ENCODE results near the gene THAP3.

Gene THAP3, protein sequence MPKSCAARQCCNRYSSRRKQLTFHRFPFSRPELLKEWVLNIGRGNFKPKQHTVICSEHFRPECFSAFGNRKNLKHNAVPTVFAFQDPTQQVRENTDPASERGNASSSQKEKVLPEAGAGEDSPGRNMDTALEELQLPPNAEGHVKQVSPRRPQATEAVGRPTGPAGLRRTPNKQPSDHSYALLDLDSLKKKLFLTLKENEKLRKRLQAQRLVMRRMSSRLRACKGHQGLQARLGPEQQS

DNA sequence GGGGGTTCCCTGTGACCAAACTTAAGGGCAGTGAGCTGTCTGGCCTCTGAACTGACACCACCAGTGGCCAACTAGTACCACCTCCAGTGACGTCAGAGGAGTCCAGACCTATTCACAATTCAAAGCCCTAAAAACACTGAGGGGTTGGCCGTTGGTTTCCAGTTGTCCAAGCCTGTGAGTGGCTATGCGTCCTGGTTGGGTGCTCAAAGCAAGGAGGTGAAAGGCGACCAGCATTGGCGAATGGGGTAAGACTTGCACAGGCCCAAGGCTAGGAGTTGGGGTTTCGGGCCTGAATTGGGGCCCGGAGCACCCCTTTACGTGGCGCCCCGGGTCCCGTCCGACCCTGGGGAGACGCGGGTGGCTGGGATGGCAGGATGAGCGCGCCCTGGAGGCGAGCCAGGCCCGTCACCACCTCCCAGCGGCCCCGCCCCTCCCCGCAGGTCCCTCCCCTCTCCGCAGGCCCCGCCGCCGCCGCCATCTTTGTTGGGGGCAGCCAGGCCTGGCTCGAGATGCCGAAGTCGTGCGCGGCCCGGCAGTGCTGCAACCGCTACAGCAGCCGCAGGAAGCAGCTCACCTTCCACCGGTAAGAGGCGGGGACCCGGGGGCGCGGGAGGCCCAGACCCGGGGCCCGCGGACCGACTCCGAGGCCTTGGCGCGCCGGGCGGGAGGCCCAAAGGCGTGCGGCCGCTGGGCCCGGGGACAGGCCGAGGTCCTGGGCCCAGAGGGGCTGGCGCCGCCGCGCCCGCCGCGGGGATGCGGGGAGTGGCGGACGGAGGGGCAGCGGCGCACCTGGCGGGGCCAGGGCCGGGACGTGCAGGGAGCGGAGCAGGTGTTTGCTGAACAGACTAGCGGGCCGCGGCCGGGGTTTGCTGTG, at the start of gene THAP3:
Gene THAP3, plus strand, starts transcription at position 159 of the 874 bp plus-strand sequence. Its CDS starts 351 bp downstream, at position 510.
- peaks cover 37% of the 10 kb centered on the region for H3K4me1 ChIP-seq (ENCODE audit: control insufficient read depth, insufficient read depth, low read length)
- H3K36me3 ChIP-seq (ENCODE audit: control insufficient read depth, insufficient read depth, low read length, severe bottlenecking), result peaks cover 63% of the 10 kb centered on the region
- peak; percentile 94 for DNase-seq (ENCODE audit: low read depth)
- no peaks in the 10 kb centered on the region for H3K27me3 ChIP-seq (replicated peaks; ENCODE audit: control insufficient read depth, insufficient read depth, low read length)
- peak within 1 kb of the TSS; percentile 91 for H3K4me3 ChIP-seq (ENCODE audit: low read length)
- H3K9me3 ChIP-seq (ENCODE audit: control insufficient read depth, low read length), result no peaks in the 10 kb centered on the region
- H3K9ac ChIP-seq (ENCODE audit: low read length), result peak within 1 kb of the TSS; percentile 93

DNA sequence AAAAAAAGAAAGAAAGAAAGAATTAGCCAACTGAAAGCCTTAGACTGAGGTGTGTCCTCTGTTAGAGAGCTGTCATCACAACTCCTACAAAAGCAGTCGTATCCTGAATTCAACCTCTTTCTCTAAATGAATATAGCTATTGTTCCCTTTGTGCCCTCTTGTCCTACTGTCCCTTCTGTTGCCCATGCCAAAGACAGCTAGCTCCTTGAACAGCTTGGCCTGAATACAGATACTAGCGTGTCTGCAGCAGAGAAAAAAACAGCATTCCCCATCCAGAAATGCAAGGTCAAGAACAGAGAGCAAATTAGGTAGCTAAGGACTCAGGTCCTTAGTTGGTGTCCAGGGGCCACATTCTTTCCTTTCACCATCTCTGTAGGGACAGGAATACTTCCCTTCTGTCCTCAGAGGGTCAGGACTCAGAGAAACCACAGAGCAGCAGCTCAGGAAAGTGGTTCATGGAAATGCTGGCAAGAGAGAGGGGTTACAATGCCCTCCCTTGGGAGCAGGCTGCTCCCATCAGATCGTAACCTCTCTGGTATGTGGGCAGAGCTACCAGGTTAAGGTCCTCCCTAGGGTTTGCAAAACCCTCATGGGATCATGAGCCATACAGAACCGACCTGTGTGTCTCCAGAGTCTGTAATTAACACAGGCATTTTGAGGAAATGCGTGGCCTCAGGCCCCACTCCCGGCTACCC, 46.7 kb upstream of the THAP3 start:
- no peak for DNase-seq (ENCODE audit: low read depth)
- H3K4me1 ChIP-seq (ENCODE audit: control insufficient read depth, insufficient read depth, low read length), result peaks cover 14% of the 10 kb centered on the region
- H3K36me3 ChIP-seq (ENCODE audit: control insufficient read depth, insufficient read depth, low read length, severe bottlenecking), result no peaks in the 10 kb centered on the region
- H3K4me3 ChIP-seq (ENCODE audit: low read length), result no peak overlapping the region
- no peaks in the 10 kb centered on the region for H3K27me3 ChIP-seq (replicated peaks; ENCODE audit: control insufficient read depth, insufficient read depth, low read length)
- no peaks in the 10 kb centered on the region for H3K9me3 ChIP-seq (ENCODE audit: control insufficient read depth, low read length)
- no peak overlapping the region for H3K9ac ChIP-seq (ENCODE audit: low read length)

DNA sequence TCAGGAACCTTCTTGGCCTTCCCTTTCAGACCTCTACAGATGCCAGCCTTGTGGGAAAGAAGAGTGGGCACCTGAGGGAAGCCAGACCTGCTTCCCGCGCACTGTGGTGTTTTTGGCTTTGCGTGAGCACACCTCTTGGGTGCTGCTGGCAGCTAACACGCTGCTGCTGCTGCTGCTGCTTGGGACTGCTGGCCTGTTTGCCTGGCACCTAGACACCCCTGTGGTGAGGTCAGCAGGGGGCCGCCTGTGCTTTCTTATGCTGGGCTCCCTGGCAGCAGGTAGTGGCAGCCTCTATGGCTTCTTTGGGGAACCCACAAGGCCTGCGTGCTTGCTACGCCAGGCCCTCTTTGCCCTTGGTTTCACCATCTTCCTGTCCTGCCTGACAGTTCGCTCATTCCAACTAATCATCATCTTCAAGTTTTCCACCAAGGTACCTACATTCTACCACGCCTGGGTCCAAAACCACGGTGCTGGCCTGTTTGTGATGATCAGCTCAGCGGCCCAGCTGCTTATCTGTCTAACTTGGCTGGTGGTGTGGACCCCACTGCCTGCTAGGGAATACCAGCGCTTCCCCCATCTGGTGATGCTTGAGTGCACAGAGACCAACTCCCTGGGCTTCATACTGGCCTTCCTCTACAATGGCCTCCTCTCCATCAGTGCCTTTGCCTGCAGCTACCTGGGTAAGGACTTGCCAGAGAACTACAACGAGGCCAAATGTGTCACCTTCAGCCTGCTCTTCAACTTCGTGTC, 45.9 kb upstream of the THAP3 start:
- Histone ChIP-seq H3K4me3 (ENCODE audit: low read length) (peak overlapping the region; percentile 92), H3K27me3 (replicated peaks; ENCODE audit: control insufficient read depth, insufficient read depth, low read length) (no peaks in the 10 kb centered on the region), H3K9me3 (ENCODE audit: control insufficient read depth, low read length) (no peaks in the 10 kb centered on the region), H3K4me1 (ENCODE audit: control insufficient read depth, insufficient read depth, low read length) (peaks cover 14% of the 10 kb centered on the region), H3K36me3 (ENCODE audit: control insufficient read depth, insufficient read depth, low read length, severe bottlenecking) (no peaks in the 10 kb centered on the region), H3K9ac (ENCODE audit: low read length) (peak overlapping the region; percentile 90)
- DNase-seq (ENCODE audit: low read depth), result no peak

DNA sequence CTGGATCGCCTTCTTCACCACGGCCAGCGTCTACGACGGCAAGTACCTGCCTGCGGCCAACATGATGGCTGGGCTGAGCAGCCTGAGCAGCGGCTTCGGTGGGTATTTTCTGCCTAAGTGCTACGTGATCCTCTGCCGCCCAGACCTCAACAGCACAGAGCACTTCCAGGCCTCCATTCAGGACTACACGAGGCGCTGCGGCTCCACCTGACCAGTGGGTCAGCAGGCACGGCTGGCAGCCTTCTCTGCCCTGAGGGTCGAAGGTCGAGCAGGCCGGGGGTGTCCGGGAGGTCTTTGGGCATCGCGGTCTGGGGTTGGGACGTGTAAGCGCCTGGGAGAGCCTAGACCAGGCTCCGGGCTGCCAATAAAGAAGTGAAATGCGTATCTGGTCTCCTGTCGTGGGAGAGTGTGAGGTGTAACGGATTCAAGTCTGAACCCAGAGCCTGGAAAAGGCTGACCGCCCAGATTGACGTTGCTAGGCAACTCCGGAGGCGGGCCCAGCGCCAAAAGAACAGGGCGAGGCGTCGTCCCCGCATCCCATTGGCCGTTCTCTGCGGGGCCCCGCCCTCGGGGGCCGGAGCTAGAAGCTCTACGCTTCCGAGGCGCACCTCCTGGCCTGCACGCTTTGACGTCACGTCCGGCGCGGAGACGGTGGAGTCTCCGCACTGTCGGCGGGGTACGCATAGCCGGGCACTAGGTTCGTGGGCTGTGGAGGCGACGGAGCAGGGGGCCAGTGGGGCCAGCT, 45.1 kb upstream of the THAP3 start, which contains the start of gene ZBTB48:
Gene ZBTB48, plus strand, starts transcription at position 621 of the 745 bp plus-strand sequence. CDS start 616 bp downstream, outside the sequence.
- Histone ChIP-seq H3K4me3 (ENCODE audit: low read length) (peak within 1 kb of the TSS; percentile 92), H3K36me3 (ENCODE audit: control insufficient read depth, insufficient read depth, low read length, severe bottlenecking) (no peaks in the 10 kb centered on the region), H3K9ac (ENCODE audit: low read length) (peak within 1 kb of the TSS; percentile 90), H3K27me3 (replicated peaks; ENCODE audit: control insufficient read depth, insufficient read depth, low read length) (no peaks in the 10 kb centered on the region), H3K4me1 (ENCODE audit: control insufficient read depth, insufficient read depth, low read length) (peaks cover 14% of the 10 kb centered on the region), H3K9me3 (ENCODE audit: control insufficient read depth, low read length) (no peaks in the 10 kb centered on the region)
- DNase-seq (ENCODE audit: low read depth), result peak; percentile 99

DNA sequence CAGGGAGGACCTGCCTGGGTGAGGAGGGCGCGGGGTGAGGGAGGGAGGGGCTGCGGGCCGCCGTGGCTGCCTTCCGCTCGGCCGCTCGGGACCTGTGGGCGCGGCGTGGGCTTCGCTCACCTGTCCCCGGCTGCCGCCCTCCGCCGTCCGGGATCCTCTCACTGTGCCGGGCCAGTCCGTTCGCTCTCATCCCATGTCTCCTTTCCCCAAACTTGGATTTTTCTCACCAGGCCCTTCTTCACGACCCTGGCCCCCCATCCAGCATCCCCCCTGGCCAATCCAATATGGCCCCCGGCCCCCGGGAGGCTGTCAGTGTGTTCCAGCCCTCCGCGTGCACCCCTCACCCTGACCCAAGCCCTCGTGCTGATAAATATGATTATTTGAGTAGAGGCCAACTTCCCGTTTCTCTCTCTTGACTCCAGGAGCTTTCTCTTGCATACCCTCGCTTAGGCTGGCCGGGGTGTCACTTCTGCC, 44.5 kb upstream of the THAP3 start:
- peak overlapping the region; percentile 90 for H3K9ac ChIP-seq (ENCODE audit: low read length)

DNA sequence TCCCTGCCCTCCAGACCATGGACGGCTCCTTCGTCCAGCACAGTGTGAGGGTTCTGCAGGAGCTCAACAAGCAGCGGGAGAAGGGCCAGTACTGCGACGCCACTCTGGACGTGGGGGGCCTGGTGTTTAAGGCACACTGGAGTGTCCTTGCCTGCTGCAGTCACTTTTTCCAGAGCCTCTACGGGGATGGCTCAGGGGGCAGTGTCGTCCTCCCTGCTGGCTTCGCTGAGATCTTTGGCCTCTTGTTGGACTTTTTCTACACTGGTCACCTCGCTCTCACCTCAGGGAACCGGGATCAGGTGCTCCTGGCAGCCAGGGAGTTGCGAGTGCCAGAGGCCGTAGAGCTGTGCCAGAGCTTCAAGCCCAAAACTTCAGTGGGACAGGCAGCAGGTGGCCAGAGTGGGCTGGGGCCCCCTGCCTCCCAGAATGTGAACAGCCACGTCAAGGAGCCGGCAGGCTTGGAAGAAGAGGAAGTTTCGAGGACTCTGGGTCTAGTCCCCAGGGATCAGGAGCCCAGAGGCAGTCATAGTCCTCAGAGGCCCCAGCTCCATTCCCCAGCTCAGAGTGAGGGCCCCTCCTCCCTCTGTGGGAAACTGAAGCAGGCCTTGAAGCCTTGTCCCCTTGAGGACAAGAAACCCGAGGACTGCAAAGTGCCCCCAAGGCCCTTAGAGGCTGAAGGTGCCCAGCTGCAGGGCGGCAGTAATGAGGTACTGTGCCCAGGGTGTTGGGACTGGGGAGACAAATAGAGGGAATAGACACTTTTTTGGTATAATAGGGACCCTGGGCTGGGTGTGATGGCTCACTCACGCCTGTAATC, 43.9 kb upstream of the THAP3 start:
- Histone ChIP-seq H3K9me3 (ENCODE audit: control insufficient read depth, low read length) (no peaks in the 10 kb centered on the region), H3K4me3 (ENCODE audit: low read length) (peak overlapping the region; percentile 92), H3K27me3 (replicated peaks; ENCODE audit: control insufficient read depth, insufficient read depth, low read length) (no peaks in the 10 kb centered on the region), H3K9ac (ENCODE audit: low read length) (peak overlapping the region; percentile 90), H3K36me3 (ENCODE audit: control insufficient read depth, insufficient read depth, low read length, severe bottlenecking) (no peaks in the 10 kb centered on the region), H3K4me1 (ENCODE audit: control insufficient read depth, insufficient read depth, low read length) (peaks cover 14% of the 10 kb centered on the region)
- peak; percentile 41 for DNase-seq (ENCODE audit: low read depth)

More for the DNA sequence above, 44.5 kb upstream of the THAP3 start:
- Histone ChIP-seq H3K4me1 (ENCODE audit: control insufficient read depth, insufficient read depth, low read length) (peaks cover 14% of the 10 kb centered on the region), H3K9me3 (ENCODE audit: control insufficient read depth, low read length) (no peaks in the 10 kb centered on the region), H3K27me3 (replicated peaks; ENCODE audit: control insufficient read depth, insufficient read depth, low read length) (no peaks in the 10 kb centered on the region), H3K36me3 (ENCODE audit: control insufficient read depth, insufficient read depth, low read length, severe bottlenecking) (no peaks in the 10 kb centered on the region), H3K4me3 (ENCODE audit: low read length) (peak overlapping the region; percentile 92)
- peak; percentile 45 for DNase-seq (ENCODE audit: low read depth)

DNA sequence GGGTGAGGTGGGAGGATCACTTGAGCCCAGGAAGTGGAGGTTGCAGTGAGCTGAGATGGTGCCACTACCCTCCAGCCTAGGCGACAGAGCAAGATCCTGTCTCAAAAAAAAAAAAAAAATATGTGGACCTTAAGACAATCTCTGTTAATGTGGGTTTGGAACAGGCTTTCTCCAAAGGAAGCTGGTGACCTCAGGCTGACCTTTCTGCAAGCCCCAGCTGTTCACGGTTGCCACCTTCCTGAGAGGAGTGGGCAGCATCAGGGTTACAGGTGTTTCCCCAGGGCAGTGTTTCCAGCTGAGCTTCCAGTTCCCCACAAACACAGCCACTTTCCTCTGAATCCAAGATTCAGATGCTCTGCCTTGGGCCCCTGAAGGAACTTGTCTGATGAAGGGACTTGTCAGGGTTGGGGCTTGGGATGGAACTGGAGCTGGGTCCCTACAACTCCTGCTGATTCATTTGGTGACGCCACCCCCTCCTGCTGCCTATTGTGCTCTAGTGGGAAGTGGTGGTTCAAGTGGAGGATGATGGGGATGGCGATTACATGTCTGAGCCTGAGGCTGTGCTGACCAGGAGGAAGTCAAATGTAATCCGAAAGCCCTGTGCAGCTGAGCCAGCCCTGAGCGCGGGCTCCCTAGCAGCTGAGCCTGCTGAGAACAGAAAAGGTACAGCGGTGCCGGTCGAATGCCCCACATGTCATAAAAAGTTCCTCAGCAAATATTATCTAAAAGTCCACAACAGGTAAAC, 42.9 kb upstream of the THAP3 start:
- H3K4me1 ChIP-seq (ENCODE audit: control insufficient read depth, insufficient read depth, low read length), result peaks cover 14% of the 10 kb centered on the region
- H3K9me3 ChIP-seq (ENCODE audit: control insufficient read depth, low read length), result no peaks in the 10 kb centered on the region
- DNase-seq (ENCODE audit: low read depth), result no peak
- H3K4me3 ChIP-seq (ENCODE audit: low read length), result no peak overlapping the region
- no peak overlapping the region for H3K9ac ChIP-seq (ENCODE audit: low read length)
- H3K36me3 ChIP-seq (ENCODE audit: control insufficient read depth, insufficient read depth, low read length, severe bottlenecking), result no peaks in the 10 kb centered on the region
- H3K27me3 ChIP-seq (replicated peaks; ENCODE audit: control insufficient read depth, insufficient read depth, low read length), result no peaks in the 10 kb centered on the region

DNA sequence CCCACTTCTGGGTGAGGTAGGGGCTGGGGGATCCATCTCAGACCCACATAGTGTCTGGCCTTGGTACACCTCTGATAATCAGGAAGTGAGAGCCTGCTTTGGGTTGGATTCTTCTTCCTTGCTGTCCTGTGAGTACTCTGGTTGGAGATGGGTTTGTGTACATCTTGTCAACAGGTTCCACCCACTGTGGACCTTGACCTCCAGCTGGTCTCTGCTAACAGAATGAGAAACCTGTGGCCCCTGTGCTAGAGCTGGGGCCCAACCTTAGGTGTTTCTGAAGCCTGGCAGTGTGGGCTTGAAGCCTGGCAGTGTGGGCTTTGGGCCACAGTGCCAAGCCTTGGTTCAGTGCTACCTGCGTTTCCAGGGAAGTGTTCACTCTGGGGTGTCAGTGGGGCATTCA, 42.3 kb upstream of the THAP3 start:
- no peak overlapping the region for H3K4me3 ChIP-seq (ENCODE audit: low read length)
- no peaks in the 10 kb centered on the region for H3K36me3 ChIP-seq (ENCODE audit: control insufficient read depth, insufficient read depth, low read length, severe bottlenecking)
- H3K9me3 ChIP-seq (ENCODE audit: control insufficient read depth, low read length), result no peaks in the 10 kb centered on the region
- DNase-seq (ENCODE audit: low read depth), result no peak
- peaks cover 14% of the 10 kb centered on the region for H3K4me1 ChIP-seq (ENCODE audit: control insufficient read depth, insufficient read depth, low read length)
- H3K27me3 ChIP-seq (replicated peaks; ENCODE audit: control insufficient read depth, insufficient read depth, low read length), result no peaks in the 10 kb centered on the region
- no peak overlapping the region for H3K9ac ChIP-seq (ENCODE audit: low read length)
